ENCODE data around the gene COX6A2.

DNA sequence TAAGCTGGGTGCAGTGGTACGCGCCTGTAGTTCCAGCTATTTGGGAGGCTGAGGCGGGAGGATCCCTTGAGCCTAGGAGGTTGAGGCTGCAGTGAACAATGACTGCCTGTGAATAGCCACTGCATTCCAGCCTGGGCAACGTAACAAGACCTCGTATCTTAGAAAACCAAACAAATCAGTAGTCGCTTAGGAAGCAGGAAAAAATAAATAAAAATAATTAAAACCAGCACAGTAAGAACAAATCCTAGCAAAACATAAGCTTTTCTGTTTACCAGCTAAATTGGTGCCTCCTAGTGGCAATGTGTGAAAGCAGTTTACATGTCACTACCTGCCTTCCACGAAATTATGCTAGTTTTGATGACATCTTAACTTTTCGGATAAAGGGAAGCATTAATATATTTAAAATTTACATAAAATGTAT is 32.4 kb upstream of the COX6A2 start:
- TF ChIP-seq CTCF (IDR thresholded peaks at IDR 0.05) (peak; percentile 32 to 67 (median 57)), POLR2A (IDR thresholded peaks at IDR 0.05) (no peak)

Measured in esophagus squamous epithelium (tissue), 4 donors.